H7 (cell line): ENCODE results near the gene ATN1. TPM values are rescaled to one million over a fixed set of nuclear protein-coding genes. Genes with fewer than 3 reads are reported as not detected.
A peak's percentile ranks its signal among the peaks of the same experiment; 100 is the strongest.

Source experiments
- DNase-seq: peaks from one replicate; pipeline ENCODE4 v3.0.0; 2012
- H3K27me3 ChIP-seq: 2 replicates; pipeline ENCODE4 v1.6.0; 2011; ENCODE audit warnings: mild to moderate bottlenecking, low read length; ENCODE audit not compliant: control insufficient read depth, insufficient read depth
- H3K36me3 ChIP-seq: replicated peaks from 2 replicates; pipeline ENCODE4 v1.5.1; 2011; ENCODE audit warnings: low read length; ENCODE audit not compliant: control insufficient read depth, insufficient read depth
- H3K4me3 ChIP-seq: 2 replicates; pipeline ENCODE4 v1.5.1; 2011; ENCODE audit warnings: low read depth, mild to moderate bottlenecking, control low read depth, low read length, moderate library complexity; ENCODE audit not compliant: insufficient read depth
- total RNA-seq: library from RNA; depleted of rRNA; stranded (reverse); fragments of >200 nt; shearing (Covaris generic); gene quantifications from 2 replicates; pipeline ENCODE4 v1.2.3, GENCODE V29; 2014

Gene ATN1
- total RNA-seq, 1 experiment from 2014 or later: 11.4 TPM

DNA sequence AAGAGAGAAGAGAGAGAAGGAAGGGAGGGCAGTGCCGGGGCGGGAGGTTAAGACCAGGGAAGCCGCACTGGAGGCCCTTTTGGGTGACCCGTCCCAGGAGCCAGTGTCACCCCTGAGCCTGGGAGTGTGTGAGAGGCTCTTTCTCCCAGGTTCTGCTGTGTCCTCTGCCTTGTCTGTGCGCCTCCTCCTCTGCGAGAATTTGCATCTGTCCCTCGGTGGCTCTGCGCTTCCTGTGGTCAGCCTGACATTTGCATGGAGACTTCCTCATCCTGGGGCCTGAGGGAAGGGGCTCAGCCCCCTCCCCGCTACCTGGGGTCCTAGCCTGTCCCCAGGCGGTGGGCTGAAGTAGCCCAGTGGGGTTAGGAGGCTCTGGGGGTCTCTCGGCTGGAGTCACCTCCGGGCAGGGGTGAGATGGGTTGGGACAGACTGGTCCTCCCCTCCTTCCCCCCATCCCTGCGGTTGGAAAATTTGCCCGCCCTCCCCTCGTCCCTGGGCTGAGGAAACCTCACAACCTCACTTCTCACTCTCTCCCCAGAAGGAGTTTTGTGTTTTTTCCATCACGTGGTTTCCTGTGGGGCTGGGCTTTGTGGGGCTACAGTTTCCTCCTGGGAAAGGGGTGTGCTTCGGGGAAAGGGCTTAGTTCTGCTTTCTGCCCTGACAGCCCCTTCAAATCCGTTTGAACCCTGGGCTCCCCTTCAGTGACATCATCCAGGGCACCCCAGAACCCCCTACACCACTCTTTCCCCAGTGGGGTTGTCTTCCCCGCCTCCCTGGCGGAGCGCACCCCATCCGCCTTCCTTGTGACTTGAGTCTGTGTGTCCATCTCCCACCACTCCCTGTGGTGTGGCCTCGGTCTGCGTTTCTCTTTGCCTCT, 25.9 kb downstream of the ATN1 start:
- no peaks in the 10 kb centered on the region; the same call in 1 of the 2 replicates for H3K36me3 ChIP-seq
- DNase-seq: peak; percentile 66
- H3K4me3 ChIP-seq: no peak overlapping the region
- no peaks in the 10 kb centered on the region for H3K27me3 ChIP-seq

DNA sequence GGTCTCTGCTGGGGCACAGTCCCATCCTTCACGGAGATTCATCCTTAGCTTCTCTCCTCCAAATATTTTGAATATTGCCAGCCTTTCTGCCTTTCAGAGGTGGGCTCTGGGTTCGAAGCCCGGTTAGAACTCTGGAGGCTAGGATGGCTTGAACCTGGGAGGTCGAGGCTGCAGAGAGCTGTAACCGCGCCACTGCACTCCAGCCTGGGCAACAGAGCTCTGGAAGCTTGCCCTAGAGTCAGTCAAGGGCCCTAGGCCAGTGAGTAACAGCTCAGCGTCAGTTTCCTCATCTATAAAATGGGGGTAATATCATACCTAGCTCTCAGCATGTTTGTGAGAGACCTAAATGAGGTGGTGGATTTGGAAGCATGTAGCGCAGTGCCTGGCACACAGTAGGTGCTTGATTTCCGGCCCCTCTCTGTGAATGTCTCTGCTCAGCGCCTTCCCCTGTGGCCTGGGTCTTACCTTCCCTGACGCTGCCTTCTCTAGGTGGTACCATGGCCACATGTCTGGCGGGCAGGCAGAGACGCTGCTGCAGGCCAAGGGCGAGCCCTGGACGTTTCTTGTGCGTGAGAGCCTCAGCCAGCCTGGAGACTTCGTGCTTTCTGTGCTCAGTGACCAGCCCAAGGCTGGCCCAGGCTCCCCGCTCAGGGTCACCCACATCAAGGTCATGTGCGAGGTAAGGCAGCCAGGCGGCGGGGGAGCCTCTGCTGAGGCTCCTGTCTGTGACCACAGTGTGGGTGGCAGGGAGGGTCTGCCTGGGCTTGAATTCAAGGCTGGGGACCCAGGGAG, 26.8 kb downstream of the ATN1 start:
- Histone ChIP-seq H3K27me3 (no peaks in the 10 kb centered on the region), H3K36me3 (no peaks in the 10 kb centered on the region; the same call in 1 of the 2 replicates), H3K4me3 (no peak overlapping the region)
- no peak for DNase-seq

DNA sequence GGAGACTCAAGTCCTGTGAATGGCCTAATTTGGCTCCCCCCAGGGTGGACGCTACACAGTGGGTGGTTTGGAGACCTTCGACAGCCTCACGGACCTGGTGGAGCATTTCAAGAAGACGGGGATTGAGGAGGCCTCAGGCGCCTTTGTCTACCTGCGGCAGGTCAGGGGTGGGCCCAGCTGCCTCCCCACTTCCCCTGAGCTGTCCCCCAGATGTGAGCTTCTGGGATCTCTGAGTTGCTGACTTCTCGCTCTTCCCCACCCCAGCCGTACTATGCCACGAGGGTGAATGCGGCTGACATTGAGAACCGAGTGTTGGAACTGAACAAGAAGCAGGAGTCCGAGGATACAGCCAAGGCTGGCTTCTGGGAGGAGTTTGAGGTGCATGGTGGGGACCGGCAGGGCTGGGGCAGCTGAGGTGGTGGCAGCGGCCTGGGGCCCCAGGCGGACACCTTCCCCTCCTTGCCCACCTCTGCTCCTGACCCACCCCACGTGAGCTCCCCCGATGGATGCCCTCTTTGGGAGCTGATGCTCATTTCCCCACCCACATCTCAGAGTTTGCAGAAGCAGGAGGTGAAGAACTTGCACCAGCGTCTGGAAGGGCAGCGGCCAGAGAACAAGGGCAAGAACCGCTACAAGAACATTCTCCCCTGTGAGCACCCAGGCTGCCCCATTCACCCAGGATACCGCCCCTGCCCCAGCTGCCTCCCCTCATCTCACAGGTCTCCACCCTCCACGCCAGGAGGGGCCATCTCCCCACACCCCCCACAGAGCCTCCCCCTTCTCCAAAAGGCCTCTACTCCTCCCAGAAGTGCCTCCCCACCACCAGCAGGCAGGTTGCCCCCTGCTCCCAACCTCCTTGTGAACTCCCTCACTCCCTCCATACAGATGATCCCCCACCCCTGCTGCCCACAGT, 27.6 kb downstream of the ATN1 start:
- no peak for DNase-seq
- Histone ChIP-seq H3K27me3 (no peaks in the 10 kb centered on the region), H3K4me3 (no peak overlapping the region), H3K36me3 (no peaks in the 10 kb centered on the region; the same call in 1 of the 2 replicates)

GRCh38 chr12:6956021-6956727, 28.4 kb downstream of the ATN1 start:
- DNase-seq: no peak
- no peak overlapping the region for H3K4me3 ChIP-seq
- H3K27me3 ChIP-seq: no peaks in the 10 kb centered on the region
- no peaks in the 10 kb centered on the region; the same call in 1 of the 2 replicates for H3K36me3 ChIP-seq

- Histone ChIP-seq H3K27me3 (no peaks in the 10 kb centered on the region), H3K4me3 (no peak overlapping the region), H3K36me3 (no peaks in the 10 kb centered on the region; the same call in 1 of the 2 replicates)
- no peak for DNase-seq
Observed at GRCh38 chr12:6957151-6957701, 29.5 kb downstream of the ATN1 start.

- H3K27me3 ChIP-seq: no peaks in the 10 kb centered on the region
- no peak for DNase-seq
- no peaks in the 10 kb centered on the region; the same call in 1 of the 2 replicates for H3K36me3 ChIP-seq
- no peak overlapping the region for H3K4me3 ChIP-seq
Observed at GRCh38 chr12:6957741-6958608, 30.2 kb downstream of the ATN1 start.

DNA sequence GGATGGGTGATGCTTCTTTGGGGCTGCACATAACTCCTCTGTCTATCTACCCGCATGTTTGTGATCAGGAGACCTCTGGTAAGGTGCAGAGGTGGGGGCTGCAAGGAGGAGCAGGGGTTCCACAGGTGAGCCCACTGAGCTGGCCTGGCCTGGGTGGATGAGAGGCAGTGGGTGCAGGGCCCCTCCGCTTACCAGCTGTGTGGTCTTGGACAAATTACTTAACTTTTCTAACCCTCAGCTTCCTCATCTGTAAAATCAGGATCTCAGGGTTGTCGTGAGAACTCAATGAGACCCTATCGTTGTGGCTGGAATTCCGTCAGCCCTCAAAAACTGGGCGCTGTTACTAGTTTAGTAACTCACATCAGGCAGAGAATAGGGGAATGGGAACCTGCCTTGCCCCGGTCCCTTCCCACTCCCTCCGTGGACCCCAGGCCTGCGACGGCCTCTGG, 30.9 kb downstream of the ATN1 start:
- Histone ChIP-seq H3K4me3 (no peak overlapping the region), H3K36me3 (no peaks in the 10 kb centered on the region; the same call in 1 of the 2 replicates), H3K27me3 (no peaks in the 10 kb centered on the region)
- no peak for DNase-seq

DNA sequence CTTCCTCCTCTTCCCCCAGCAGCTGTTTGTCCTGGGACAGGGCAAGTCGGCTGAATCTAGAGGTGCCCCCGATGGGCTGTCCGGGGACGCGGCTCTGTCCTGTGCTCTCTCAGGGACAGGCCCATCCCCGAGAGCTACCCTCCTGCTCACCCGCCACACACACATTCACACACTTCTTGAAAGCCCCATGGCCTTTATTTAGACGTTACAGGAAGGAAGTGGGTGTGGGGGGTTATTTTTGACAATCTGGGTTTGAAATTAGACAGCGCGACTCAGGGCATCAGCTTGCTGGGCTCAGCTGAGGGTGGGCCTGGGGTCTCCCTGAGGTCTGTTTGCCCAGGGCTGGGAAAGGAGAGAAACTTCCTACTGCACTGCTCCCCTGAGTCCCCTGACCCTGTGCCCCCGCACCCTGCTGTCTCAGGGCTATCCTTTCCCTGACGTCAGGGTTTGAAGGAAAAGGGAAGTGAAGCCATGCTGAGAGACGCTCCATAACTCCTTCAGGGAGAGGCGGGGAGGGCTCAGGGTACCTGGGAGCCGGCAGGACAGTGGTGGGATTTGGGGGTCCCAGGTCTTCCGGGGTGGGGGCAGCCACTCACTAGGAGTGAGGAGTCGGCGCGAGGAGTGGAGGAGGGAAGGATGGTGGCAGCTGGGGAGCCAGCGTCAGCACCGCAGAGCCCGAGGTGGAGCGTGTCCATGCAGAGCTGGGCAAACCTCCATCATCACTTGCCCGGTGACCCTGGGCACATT, 31.5 kb downstream of the ATN1 start:
- DNase-seq: peak; percentile 43
- H3K27me3 ChIP-seq: no peaks in the 10 kb centered on the region
- no peaks in the 10 kb centered on the region; the same call in 1 of the 2 replicates for H3K36me3 ChIP-seq
- no peak overlapping the region for H3K4me3 ChIP-seq

DNA sequence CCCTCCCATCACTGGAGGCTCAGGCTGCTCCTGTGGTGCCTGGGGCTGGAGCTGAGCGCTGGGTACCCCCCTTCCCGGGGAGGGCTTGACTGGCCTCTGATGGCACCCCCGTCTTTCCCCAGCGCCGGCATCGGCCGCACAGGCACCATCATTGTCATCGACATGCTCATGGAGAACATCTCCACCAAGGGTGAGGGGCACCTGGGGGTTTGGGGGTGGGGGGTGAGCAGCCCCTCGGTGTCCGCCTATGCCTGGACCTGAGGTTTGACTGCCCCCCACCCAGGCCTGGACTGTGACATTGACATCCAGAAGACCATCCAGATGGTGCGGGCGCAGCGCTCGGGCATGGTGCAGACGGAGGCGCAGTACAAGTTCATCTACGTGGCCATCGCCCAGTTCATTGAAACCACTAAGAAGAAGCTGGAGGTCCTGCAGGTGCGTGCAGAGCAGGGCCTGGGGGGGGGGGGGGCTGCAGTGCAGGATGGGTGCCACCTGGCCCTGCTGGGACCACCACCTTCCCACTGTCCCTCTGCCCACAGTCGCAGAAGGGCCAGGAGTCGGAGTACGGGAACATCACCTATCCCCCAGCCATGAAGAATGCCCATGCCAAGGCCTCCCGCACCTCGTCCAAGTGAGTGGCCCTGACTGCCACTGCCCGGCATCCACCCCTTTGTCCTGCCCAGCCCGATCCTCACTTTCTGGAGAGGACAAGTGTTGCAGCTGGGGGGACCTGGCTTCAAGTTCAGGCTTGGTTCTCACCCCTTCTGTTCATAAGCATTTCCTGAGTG, 32.2 kb downstream of the ATN1 start:
- H3K27me3 ChIP-seq: no peaks in the 10 kb centered on the region
- H3K36me3 ChIP-seq: no peaks in the 10 kb centered on the region; the same call in none of the 2 replicates
- no peak overlapping the region for H3K4me3 ChIP-seq
- peak; percentile 37 for DNase-seq

GRCh38 chr12:6960593-6961277, 33.0 kb downstream of the ATN1 start:
- Histone ChIP-seq H3K27me3 (no peaks in the 10 kb centered on the region), H3K36me3 (peaks cover 5% of the 10 kb centered on the region), H3K4me3 (no peak overlapping the region)
- DNase-seq: peak; percentile 76

GRCh38 chr12:6961278-6961694, 33.5 kb downstream of the ATN1 start:
- Histone ChIP-seq H3K36me3 (peaks cover 9% of the 10 kb centered on the region), H3K27me3 (no peaks in the 10 kb centered on the region), H3K4me3 (no peak overlapping the region; the same call in 1 of the 2 replicates)
- DNase-seq: peak; percentile 74
